HFF-Myc (cell line): ENCODE measurements around the gene TUNAR.
"Not testable (repeated sequence)": the region's sequence is repeated elsewhere in the genome, so short reads cannot be mapped to it uniquely, and the experiment has no call there.

ENCODE experiments used
- DNase-seq: peaks from one replicate; pipeline ENCODE4 v3.0.0-alpha.2; 2011; ENCODE audit warnings: low read depth; ENCODE audit errors: extremely low read depth
- H3K4me3 ChIP-seq: replicated peaks from 2 replicates; pipeline ENCODE4 v1.5.1; 2011; ENCODE audit warnings: low read depth, mild to moderate bottlenecking, control low read depth, low read length
- TF ChIP-seq, protein P1 (sequence below): IDR thresholded peaks from 2 replicates; pipeline ENCODE4 v1.5.1; 2012; ENCODE audit warnings: mild to moderate bottlenecking, low read depth, low read length, control low read depth; ENCODE audit errors: missing control alignments

Gene TUNAR

DNA sequence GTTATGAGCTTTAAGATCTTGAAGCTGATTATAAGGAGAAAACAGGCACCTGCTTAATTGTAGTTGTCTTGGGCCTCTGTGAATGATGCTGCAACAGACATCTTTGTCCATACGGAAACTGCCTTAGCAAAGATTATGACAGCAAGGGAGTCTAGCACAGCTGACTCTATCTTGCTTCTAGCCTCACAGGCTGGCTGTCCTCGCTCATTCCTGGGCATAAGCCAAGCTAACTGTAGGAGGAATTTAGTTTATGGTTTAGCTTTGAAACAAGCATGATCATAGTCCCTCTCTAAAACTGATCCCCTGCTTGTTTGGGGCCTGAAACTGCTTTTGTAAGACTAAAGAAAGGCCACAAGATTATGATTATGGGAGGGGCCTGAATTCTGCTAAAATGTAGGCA is 88.3 kb downstream of the TUNAR start:
- TF ChIP-seq, protein P1, sequence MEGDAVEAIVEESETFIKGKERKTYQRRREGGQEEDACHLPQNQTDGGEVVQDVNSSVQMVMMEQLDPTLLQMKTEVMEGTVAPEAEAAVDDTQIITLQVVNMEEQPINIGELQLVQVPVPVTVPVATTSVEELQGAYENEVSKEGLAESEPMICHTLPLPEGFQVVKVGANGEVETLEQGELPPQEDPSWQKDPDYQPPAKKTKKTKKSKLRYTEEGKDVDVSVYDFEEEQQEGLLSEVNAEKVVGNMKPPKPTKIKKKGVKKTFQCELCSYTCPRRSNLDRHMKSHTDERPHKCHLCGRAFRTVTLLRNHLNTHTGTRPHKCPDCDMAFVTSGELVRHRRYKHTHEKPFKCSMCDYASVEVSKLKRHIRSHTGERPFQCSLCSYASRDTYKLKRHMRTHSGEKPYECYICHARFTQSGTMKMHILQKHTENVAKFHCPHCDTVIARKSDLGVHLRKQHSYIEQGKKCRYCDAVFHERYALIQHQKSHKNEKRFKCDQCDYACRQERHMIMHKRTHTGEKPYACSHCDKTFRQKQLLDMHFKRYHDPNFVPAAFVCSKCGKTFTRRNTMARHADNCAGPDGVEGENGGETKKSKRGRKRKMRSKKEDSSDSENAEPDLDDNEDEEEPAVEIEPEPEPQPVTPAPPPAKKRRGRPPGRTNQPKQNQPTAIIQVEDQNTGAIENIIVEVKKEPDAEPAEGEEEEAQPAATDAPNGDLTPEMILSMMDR: no peak
- no peak overlapping the region for H3K4me3 ChIP-seq
- no peak for DNase-seq

DNA sequence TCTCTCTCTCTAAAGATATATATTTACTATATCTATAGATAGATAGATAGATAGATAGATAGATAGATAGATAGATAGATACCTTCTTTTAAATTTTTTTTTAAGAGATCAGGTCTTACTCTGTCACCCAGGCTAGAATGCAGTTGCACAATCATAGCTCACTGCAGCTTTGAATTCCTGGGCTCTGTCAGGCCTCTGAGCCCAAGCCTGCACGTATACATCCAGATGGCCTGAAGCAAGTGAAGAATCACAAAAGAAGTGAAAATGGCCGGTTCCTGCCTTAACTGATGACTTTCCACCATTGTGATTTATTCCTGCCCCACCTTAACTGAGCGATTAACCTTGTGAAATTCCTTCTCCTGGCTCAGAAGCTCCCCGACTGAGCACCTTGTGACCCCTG is 91.4 kb downstream of the TUNAR start:
- H3K4me3 ChIP-seq, DNase-seq: not testable (repeated sequence)
